Bronchial epithelial cell (primary cell): Measurements from ENCODE around the gene CRB1. TPM values are rescaled to one million over a fixed set of nuclear protein-coding genes. Genes with fewer than 3 reads are reported as not detected.
A peak's percentile ranks its signal among the peaks of the same experiment; 100 is the strongest.

Source experiments
- DNase-seq: peaks from one replicate; pipeline ENCODE4 v3.0.0-alpha.2; 2010; ENCODE audit warnings: low read depth
- FAIRE-seq: peaks from 2 replicates; lab custom pipeline; 2011; peaks lifted over from hg19 to GRCh38; lab: Jason Lieb, UNC
- H3K27me3 ChIP-seq: 2 replicates; pipeline ENCODE4 v1.5.1; 2011; ENCODE audit warnings: low read length; ENCODE audit not compliant: control insufficient read depth, insufficient read depth
- H3K36me3 ChIP-seq: 2 replicates; pipeline ENCODE4 v1.5.1; 2011; ENCODE audit warnings: low read length; ENCODE audit not compliant: control insufficient read depth, insufficient read depth
- H3K4me3 ChIP-seq: 2 replicates; pipeline ENCODE4 v1.5.1; 2011; ENCODE audit warnings: mild to moderate bottlenecking, low read depth, low read length, control low read depth
- CTCF ChIP-seq: IDR thresholded peaks from 2 replicates; pipeline ENCODE4 v1.5.1; 2011; ENCODE audit warnings: mild to moderate bottlenecking, moderate library complexity, low read length, control low read depth, inconsistent platforms; ENCODE audit not compliant: insufficient read depth, severe bottlenecking
- total RNA-seq: library from RNA; depleted of rRNA; stranded (reverse); fragments of >200 nt; gene quantifications from 2 replicates; pipeline ENCODE4 v1.2.1, GENCODE V29; 2014

Gene CRB1
- total RNA-seq, 1 donor from 2014 or later, result under 0.01 TPM

DNA sequence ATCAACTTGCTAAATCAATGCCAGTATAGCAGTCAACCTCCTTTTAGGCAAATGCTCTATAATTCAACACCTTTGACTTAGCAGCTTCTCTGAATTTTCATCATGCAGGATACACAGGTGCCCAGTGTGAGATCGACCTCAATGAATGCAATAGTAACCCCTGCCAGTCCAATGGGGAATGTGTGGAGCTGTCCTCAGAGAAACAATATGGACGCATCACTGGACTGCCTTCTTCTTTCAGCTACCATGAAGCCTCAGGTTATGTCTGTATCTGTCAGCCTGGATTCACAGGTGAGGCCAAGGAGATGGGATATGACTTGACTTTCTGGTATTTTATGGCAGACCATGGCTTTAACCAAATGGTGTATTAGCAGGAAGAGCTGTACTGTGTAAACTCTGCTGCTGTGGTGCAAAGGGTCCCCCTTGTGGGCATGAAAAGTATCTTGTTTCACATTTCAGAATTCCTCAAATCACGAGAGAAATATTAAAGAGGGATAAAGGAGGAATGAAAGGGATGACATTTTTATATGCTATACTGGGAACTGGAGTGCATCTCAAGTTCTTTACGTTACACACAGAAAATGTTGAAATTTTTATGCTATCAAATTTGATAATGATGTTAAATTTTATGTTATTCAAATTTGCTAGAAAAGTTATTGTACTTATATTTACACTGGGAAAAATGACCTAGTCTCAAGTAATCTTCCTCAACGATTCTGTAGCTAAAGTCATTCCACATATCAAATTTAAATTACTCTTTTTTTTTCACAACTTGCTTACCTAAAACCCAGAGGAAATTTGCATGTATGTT is 88.9 kb downstream of the CRB1 start:
- peak; percentile 70 for DNase-seq

DNA sequence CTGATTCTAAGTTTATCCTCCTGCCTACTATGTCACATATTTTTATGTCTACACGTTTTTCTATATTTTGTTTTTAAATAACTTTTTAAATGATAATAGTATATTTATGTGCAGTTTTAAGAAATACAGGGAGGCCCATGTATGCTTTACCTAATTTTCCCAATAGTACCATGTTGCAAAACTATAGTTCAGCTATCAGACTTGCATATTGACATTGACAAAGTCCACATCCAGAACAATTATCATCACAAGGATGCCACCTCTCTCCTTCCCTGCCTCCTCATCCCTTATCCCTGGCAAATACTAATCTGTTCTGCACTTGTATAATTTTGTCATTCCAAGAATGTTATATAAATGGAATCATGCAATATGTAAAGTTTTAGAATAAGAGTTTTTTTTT is 90.9 kb downstream of the CRB1 start:
- no peaks in the 10 kb centered on the region for H3K27me3 ChIP-seq
- no peak for TF ChIP-seq CTCF
- no peak for FAIRE-seq

More for the DNA sequence above, 88.9 kb downstream of the CRB1 start:
- TF ChIP-seq CTCF, result peak; percentile 66
- H3K36me3 ChIP-seq, result no peaks in the 10 kb centered on the region
- FAIRE-seq, result no peak
- no peaks in the 10 kb centered on the region for H3K27me3 ChIP-seq
- H3K4me3 ChIP-seq, result no peak overlapping the region

GRCh38 chr1:197360068-197360467 is 92.0 kb downstream of the CRB1 start:
- no peak overlapping the region for H3K4me3 ChIP-seq
- DNase-seq, result no peak
- no peak for TF ChIP-seq CTCF
- no peaks in the 10 kb centered on the region for H3K36me3 ChIP-seq
- peak; percentile 32 for FAIRE-seq
- H3K27me3 ChIP-seq, result no peaks in the 10 kb centered on the region

More for the DNA sequence above, 90.9 kb downstream of the CRB1 start:
- Histone ChIP-seq H3K36me3 (no peaks in the 10 kb centered on the region), H3K4me3 (no peak overlapping the region)
- no peak for DNase-seq

GRCh38 chr1:197362871-197363270 is 94.8 kb downstream of the CRB1 start:
- DNase-seq (no peak), FAIRE-seq (no peak)
- no peak for TF ChIP-seq CTCF
- no peaks in the 10 kb centered on the region for H3K36me3 ChIP-seq
- no peak overlapping the region for H3K4me3 ChIP-seq
- H3K27me3 ChIP-seq, result no peaks in the 10 kb centered on the region

DNA sequence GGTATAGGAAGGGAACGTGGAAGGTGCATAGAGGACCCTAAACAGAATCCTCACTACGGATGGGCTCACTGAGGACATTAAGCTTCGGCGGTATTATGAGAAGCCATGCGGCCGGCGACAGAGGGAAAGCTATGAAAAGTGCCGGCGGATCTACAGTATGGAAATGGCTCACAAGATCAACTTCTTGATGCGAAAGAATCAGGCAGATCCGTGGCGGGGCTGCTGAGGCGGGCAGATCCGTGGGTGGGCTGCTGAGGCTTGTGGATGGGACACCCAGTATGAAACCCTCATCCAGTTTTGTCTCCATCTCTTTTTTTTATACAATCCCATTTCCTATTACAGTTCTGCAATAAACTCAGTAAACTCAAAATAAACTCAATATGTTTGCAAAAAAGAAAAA is 95.8 kb downstream of the CRB1 start:
- Histone ChIP-seq H3K27me3 (no peaks in the 10 kb centered on the region), H3K36me3 (no peaks in the 10 kb centered on the region), H3K4me3 (no peak overlapping the region)
- FAIRE-seq (no peak), DNase-seq (no peak)
- no peak for TF ChIP-seq CTCF

- no peak for FAIRE-seq
- TF ChIP-seq CTCF, result no peak
- no peaks in the 10 kb centered on the region for H3K36me3 ChIP-seq
- H3K27me3 ChIP-seq, result no peaks in the 10 kb centered on the region
- H3K4me3 ChIP-seq, result no peak overlapping the region
- no peak for DNase-seq
Measured at GRCh38 chr1:197366996-197367395, 98.9 kb downstream of the CRB1 start.
